Hepatocyte (in vitro differentiated cells): ENCODE data around the gene THSD7B. TPM values are rescaled to one million over a fixed set of nuclear protein-coding genes. Genes with fewer than 3 reads are reported as not detected.

Source experiments
- DNase-seq: peaks from one replicate; pipeline ENCODE4 v3.0.0-alpha.2; 2016; ENCODE audit warnings: low spot score
- H2AFZ ChIP-seq: fragments of 200-600 bp; sonication (generic); 2 replicates; pipeline ENCODE4 v1.6.0; 2016; ENCODE audit warnings: antibody characterized with exemption, mild to moderate bottlenecking
- H3K27ac ChIP-seq: fragments of 200-600 bp; sonication (generic); 2 replicates; pipeline ENCODE4 v1.5.1; 2016; ENCODE audit warnings: mild to moderate bottlenecking
- H3K27me3 ChIP-seq: fragments of 200-600 bp; sonication (generic); 2 replicates; pipeline ENCODE4 v1.6.1; 2016
- H3K36me3 ChIP-seq: fragments of 200-600 bp; sonication (generic); replicated peaks from 2 replicates; pipeline ENCODE4 v1.5.1; 2016; ENCODE audit warnings: low read depth; ENCODE audit not compliant: insufficient read depth
- H3K4me1 ChIP-seq: fragments of 200-600 bp; sonication (generic); 2 replicates; pipeline ENCODE4 v1.5.1; 2016; ENCODE audit warnings: mild to moderate bottlenecking, moderate library complexity; ENCODE audit not compliant: insufficient read depth
- H3K4me2 ChIP-seq: fragments of 200-600 bp; sonication (generic); 2 replicates; pipeline ENCODE4 v1.6.0; 2016
- H3K4me3 ChIP-seq: fragments of 200-600 bp; sonication (generic); 2 replicates; pipeline ENCODE4 v1.5.1; 2016; ENCODE audit warnings: mild to moderate bottlenecking
- H3K79me2 ChIP-seq: fragments of 200-600 bp; sonication (generic); 2 replicates; pipeline ENCODE4 v1.6.0; 2017; ENCODE audit warnings: mild to moderate bottlenecking
- H3K9me2 ChIP-seq: fragments of 200-600 bp; sonication (generic); replicated peaks from 2 replicates; pipeline ENCODE4 v1.6.0; 2017; ENCODE audit warnings: mild to moderate bottlenecking; ENCODE audit not compliant: insufficient read depth
- H3K9me3 ChIP-seq: fragments of 200-600 bp; sonication (generic); 2 replicates; pipeline ENCODE4 v1.5.1; 2016; ENCODE audit warnings: low read depth, mild to moderate bottlenecking
- H4K20me1 ChIP-seq: fragments of 200-600 bp; sonication (generic); 2 replicates; pipeline ENCODE4 v1.6.0; 2016; ENCODE audit warnings: mild to moderate bottlenecking; ENCODE audit not compliant: insufficient read depth, poor library complexity, severe bottlenecking
- CTCF ChIP-seq: fragments of 200-600 bp; sonication (generic); IDR thresholded peaks from 2 replicates; pipeline ENCODE4 v1.5.1; 2016; ENCODE audit warnings: antibody characterized with exemption, mild to moderate bottlenecking; ENCODE audit not compliant: poor library complexity
- EZH2 ChIP-seq: fragments of 200-600 bp; sonication (generic); IDR thresholded peaks from 2 replicates; pipeline ENCODE4 v1.6.1; 2016; ENCODE audit warnings: antibody characterized with exemption, mild to moderate bottlenecking, borderline replicate concordance
- EZH2phosphoT487 ChIP-seq: fragments of 200-600 bp; sonication (generic); IDR thresholded peaks from one replicate; pipeline ENCODE4 v1.6.1; 2018; ENCODE audit warnings: antibody characterized with exemption, mild to moderate bottlenecking, low read depth, moderate library complexity; ENCODE audit not compliant: unreplicated experiment, severe bottlenecking
- WGBS: methylation state at CpG from one replicate; pipeline ENCODE4 v1.1.6; 2016; ENCODE audit warnings: low lambda C conversion rate; ENCODE audit errors: missing lambda C conversion rate; 5-methylcytosine and 5-hydroxymethylcytosine counted together
- polyA plus RNA-seq: library from polyadenylated mRNA; unstranded; fragments of >200 nt; fragmentation: Nextera tagmentation; extraction: Ambion mirVana; gene quantifications from 2 replicates; pipeline ENCODE4 v1.2.1, GENCODE V29; 2016
- total RNA-seq: library from RNA; depleted of rRNA; stranded (reverse); fragments of >200 nt; gene quantifications from 2 replicates; pipeline ENCODE4 v1.2.3, GENCODE V29; 2014

THSD7B gene
- total and polyA plus RNA-seq, 2 experiments from 2014 or later = 0.48 to 5.7 TPM

- 96% methylated on average over 1 of the region's 1 CpG for WGBS
- TF ChIP-seq CTCF (no peak), EZH2phosphoT487 (no peak), EZH2 (no peak)
- no peaks in the 10 kb centered on the region for H4K20me1 ChIP-seq
Measured at GRCh38 chr2:136871424-136871823, 106.1 kb downstream of the THSD7B start.

DNA sequence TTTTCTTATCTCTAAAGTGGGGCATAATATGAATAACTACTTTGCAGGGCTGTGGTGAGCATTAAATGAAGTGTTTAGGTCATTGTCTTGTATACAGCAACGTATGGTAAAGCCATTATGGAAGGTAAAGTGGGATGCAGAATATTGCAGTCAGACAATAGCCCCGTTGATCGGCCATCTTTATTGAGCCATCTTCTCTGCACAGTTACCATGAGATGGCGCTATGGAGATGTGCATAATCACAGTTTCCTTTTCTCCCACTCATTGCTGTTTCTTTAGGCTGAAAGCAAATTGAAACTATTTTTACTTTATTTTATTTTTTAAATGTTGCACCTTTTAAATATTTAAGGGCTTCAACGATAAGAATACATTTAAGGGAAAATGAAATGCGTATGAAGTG lies 108.9 kb downstream of the THSD7B start:
- H3K4me2 ChIP-seq = no peak overlapping the region
- no peak overlapping the region for H3K4me3 ChIP-seq
- no peak overlapping the region for H3K27ac ChIP-seq
- H3K9me2 ChIP-seq = no peaks in the 10 kb centered on the region
- 62% methylated on average over 6 of the region's 6 CpGs for WGBS
- no peaks in the 10 kb centered on the region for H3K4me1 ChIP-seq
- H3K9me3 ChIP-seq = no peaks in the 10 kb centered on the region
- no peak overlapping the region for H2AFZ ChIP-seq
- no peaks in the 10 kb centered on the region for H4K20me1 ChIP-seq
- no peaks in the 10 kb centered on the region for H3K36me3 ChIP-seq
- peak; percentile 36 for DNase-seq
- H3K27me3 ChIP-seq = no peaks in the 10 kb centered on the region
- no peaks in the 10 kb centered on the region for H3K79me2 ChIP-seq
- TF ChIP-seq EZH2phosphoT487 (no peak), CTCF (peak; percentile 46), EZH2 (no peak)

More at GRCh38 chr2:136871424-136871823, 106.1 kb downstream of the THSD7B start:
- Histone ChIP-seq H3K27me3 (no peaks in the 10 kb centered on the region), H3K9me2 (no peaks in the 10 kb centered on the region), H3K9me3 (no peaks in the 10 kb centered on the region), H3K79me2 (no peaks in the 10 kb centered on the region), H3K4me1 (no peaks in the 10 kb centered on the region), H3K4me3 (no peak overlapping the region), H3K27ac (no peak overlapping the region), H3K36me3 (no peaks in the 10 kb centered on the region), H3K4me2 (no peak overlapping the region), H2AFZ (no peak overlapping the region)
- no peak for DNase-seq

DNA sequence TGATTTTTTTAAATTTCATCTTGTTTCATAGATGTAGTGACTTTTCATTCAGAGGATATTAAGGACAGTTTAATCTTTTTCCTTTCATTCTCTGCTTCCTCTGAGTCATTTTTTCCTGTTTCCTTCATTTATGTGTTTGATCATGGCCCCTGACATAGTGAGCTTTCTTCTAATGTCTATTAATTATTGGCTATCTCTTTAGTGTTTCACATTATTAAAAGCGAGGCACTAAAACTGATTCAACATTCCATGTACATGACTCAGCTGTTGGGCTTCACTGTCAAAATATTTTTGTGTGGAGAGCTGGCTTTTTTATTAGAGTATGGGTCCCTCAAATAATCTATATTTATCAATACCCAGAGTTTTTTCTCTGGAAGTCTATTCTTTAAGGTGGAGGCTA lies 125.8 kb downstream of the THSD7B start:
- Histone ChIP-seq H3K4me2 (no peak overlapping the region), H3K27me3 (no peaks in the 10 kb centered on the region), H3K4me1 (no peaks in the 10 kb centered on the region), H3K4me3 (no peak overlapping the region), H3K9me2 (no peaks in the 10 kb centered on the region), H2AFZ (no peak overlapping the region), H3K79me2 (no peaks in the 10 kb centered on the region), H3K27ac (no peak overlapping the region), H3K9me3 (no peaks in the 10 kb centered on the region), H4K20me1 (no peaks in the 10 kb centered on the region), H3K36me3 (no peaks in the 10 kb centered on the region)
- TF ChIP-seq EZH2 = no peak
- no peak for TF ChIP-seq EZH2phosphoT487
- no peak for TF ChIP-seq CTCF
- 72% methylated on average over 1 of the region's 1 CpG for WGBS
- DNase-seq = no peak
